ENCODE measurements around the gene DYRK1A. TPM values are rescaled to one million over a fixed set of nuclear protein-coding genes. Genes with fewer than 3 reads are reported as not detected.
A peak's percentile ranks its signal among the peaks of the same experiment; 100 is the strongest.

DYRK1A gene
- total and polyA plus RNA-seq, 3 experiments from 2014 or later: 3.7 to 69.6 (median 66.1) TPM

DNA sequence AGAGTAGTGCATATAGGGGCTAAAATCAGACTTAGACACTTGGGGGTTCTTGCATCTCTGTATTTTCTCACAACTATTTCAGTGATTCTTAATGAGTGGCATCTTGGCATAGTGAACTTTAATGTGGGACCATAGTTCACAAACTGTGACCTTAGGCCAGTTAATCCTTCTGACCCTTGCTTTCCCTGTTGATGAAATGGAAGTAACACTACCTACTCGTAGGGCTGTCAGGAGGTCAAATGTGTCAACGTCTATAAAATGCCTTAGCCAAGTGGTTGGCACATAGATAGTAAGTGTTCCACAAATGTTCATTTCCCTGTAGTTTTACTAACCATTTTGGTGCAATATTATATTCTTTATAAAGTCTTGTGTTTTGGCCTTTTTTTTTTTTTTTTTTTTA is 49.4 kb downstream of the DYRK1A start:
- Histone ChIP-seq H3K27me3 (ENCODE audit: insufficient read depth, low read length, poor library complexity, severe bottlenecking) (no peaks in the 10 kb centered on the region), H3K4me1 (ENCODE audit: insufficient read depth, low read length) (peaks cover 71% of the 10 kb centered on the region), H3K36me3 (ENCODE audit: insufficient read depth, low read length) (no peaks in the 10 kb centered on the region), H3K9me3 (ENCODE audit: low read length) (no peaks in the 10 kb centered on the region), H3K27ac (ENCODE audit: low read depth, low read length) (no peak overlapping the region), H3K4me3 (ENCODE audit: low read length) (no peak overlapping the region)
- peak overlapping the region in 7 of 8 donors; percentile 18 to 64 (median 47) for H3K27ac Mint-ChIP-seq
- H3K4me1 Mint-ChIP-seq: peaks cover 85 to 97% (median 96%) of the 10 kb centered on the region in 3 donors
- no peak for DNase-seq
- ChIA-PET POLR2A (no interaction called here), CTCF (interaction anchor here (1.1 kb wide), 1 partner anchor 8 kb away, joined by 3 read pairs; no protein-coding TSS in a partner anchor)
- H3K4me3 Mint-ChIP-seq: peak overlapping the region in 5 of 7 donors; percentile 0 to 46 (median 29)
- peaks cover 0 to 10% (median 0%) of the 10 kb centered on the region in 3 donors for H3K36me3 Mint-ChIP-seq
- no peaks in the 10 kb centered on the region for H3K9me3 Mint-ChIP-seq
- no peaks in the 10 kb centered on the region for H3K27me3 Mint-ChIP-seq

GRCh38 chr21:37416914-37417313 is 50.3 kb downstream of the DYRK1A start:
- Mint-ChIP-seq H3K27ac (peak overlapping the region in 1 of 8 donors; percentile 10), H3K9me3 (no peaks in the 10 kb centered on the region), H3K27me3 (no peaks in the 10 kb centered on the region), H3K36me3 (peaks cover 0 to 15% (median 0%) of the 10 kb centered on the region in 3 donors), H3K4me3 (no peak overlapping the region), H3K4me1 (peaks cover 82 to 98% (median 97%) of the 10 kb centered on the region in 3 donors)
- DNase-seq: no peak
- no peaks in the 10 kb centered on the region for H3K9me3 ChIP-seq (ENCODE audit: low read length)
- H3K36me3 ChIP-seq (ENCODE audit: insufficient read depth, low read length): no peaks in the 10 kb centered on the region
- H3K4me3 ChIP-seq (ENCODE audit: low read length): no peak overlapping the region
- no peak overlapping the region for H3K27ac ChIP-seq (ENCODE audit: low read depth, low read length)
- ChIA-PET POLR2A (no interaction called here), CTCF (no interaction called here)
- peaks cover 61% of the 10 kb centered on the region for H3K4me1 ChIP-seq (ENCODE audit: insufficient read depth, low read length)
- H3K27me3 ChIP-seq (ENCODE audit: insufficient read depth, low read length, poor library complexity, severe bottlenecking): no peaks in the 10 kb centered on the region

DNA sequence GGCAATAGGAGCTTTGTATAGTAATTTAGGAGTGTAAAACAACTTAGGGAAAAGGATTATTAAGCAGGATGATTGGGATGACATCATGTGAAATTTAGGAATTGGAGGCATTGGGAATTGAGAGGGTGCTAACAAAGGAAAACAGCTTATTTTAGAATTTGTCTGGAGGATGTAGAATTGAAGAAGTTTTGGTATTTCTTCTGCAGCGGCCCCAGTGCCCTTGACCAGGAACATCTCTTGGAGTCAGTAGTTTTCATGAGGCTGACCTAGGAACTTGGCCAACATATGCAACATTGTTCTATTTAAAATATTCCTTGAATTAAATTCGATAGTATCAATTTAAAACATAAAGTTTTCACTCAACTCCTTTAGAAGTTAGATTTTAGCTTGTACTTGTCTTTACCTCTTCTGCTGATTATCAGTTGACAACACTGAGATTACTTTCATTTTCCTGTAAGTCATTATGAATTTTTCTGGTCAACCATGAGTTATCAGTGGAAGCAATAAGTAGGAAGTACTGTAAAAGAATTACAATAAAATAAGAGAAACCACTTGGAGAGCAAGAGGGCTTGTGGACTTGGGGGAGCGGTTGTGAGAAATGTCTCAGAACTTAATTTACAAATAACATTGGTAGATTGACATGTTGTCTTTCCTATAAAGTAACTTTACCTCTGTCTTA is 52.8 kb downstream of the DYRK1A start:
- Histone ChIP-seq H3K27me3 (ENCODE audit: insufficient read depth, low read length, poor library complexity, severe bottlenecking) (no peaks in the 10 kb centered on the region), H3K27ac (ENCODE audit: low read depth, low read length) (no peak overlapping the region), H3K4me3 (ENCODE audit: low read length) (no peak overlapping the region), H3K9me3 (ENCODE audit: low read length) (no peaks in the 10 kb centered on the region), H3K36me3 (ENCODE audit: insufficient read depth, low read length) (no peaks in the 10 kb centered on the region), H3K4me1 (ENCODE audit: insufficient read depth, low read length) (peaks cover 40% of the 10 kb centered on the region)
- no peaks in the 10 kb centered on the region for H3K27me3 Mint-ChIP-seq
- H3K4me3 Mint-ChIP-seq: peak overlapping the region in 5 of 7 donors; percentile 10 to 71 (median 57)
- POLR2A ChIA-PET: no interaction called here
- H3K4me1 Mint-ChIP-seq: peaks cover 78 to 95% (median 95%) of the 10 kb centered on the region in 3 donors
- peak overlapping the region in 7 of 8 donors; percentile 14 to 90 (median 58) for H3K27ac Mint-ChIP-seq
- H3K9me3 Mint-ChIP-seq: no peaks in the 10 kb centered on the region
- peaks cover 0 to 32% (median 0%) of the 10 kb centered on the region in 3 donors for H3K36me3 Mint-ChIP-seq
- no peak for DNase-seq
- CTCF ChIA-PET: no interaction called here

- Histone ChIP-seq H3K27me3 (ENCODE audit: insufficient read depth, low read length, poor library complexity, severe bottlenecking) (no peaks in the 10 kb centered on the region), H3K27ac (ENCODE audit: low read depth, low read length) (no peak overlapping the region), H3K4me1 (ENCODE audit: insufficient read depth, low read length) (peaks cover 21% of the 10 kb centered on the region), H3K4me3 (ENCODE audit: low read length) (no peak overlapping the region), H3K36me3 (ENCODE audit: insufficient read depth, low read length) (no peaks in the 10 kb centered on the region), H3K9me3 (ENCODE audit: low read length) (no peaks in the 10 kb centered on the region)
- Mint-ChIP-seq H3K4me3 (no peak overlapping the region), H3K9me3 (no peaks in the 10 kb centered on the region), H3K27ac (peak overlapping the region in 1 of 8 donors; percentile 41), H3K27me3 (no peaks in the 10 kb centered on the region), H3K4me1 (peaks cover 68 to 93% (median 90%) of the 10 kb centered on the region in 3 donors), H3K36me3 (peaks cover 0 to 45% (median 7%) of the 10 kb centered on the region in 3 donors)
- ChIA-PET CTCF (no interaction called here), POLR2A (no interaction called here)
- no peak for DNase-seq
Measured at GRCh38 chr21:37421306-37421705, 54.7 kb downstream of the DYRK1A start.

GRCh38 chr21:37422382-37422781 is 55.8 kb downstream of the DYRK1A start:
- POLR2A ChIA-PET: no interaction called here
- H3K36me3 Mint-ChIP-seq: peaks cover 0 to 47% (median 7%) of the 10 kb centered on the region in 3 donors
- no peak for DNase-seq

GRCh38 chr21:37423103-37423502 is 56.5 kb downstream of the DYRK1A start:
- Histone ChIP-seq H3K27me3 (ENCODE audit: insufficient read depth, low read length, poor library complexity, severe bottlenecking) (no peaks in the 10 kb centered on the region), H3K36me3 (ENCODE audit: insufficient read depth, low read length) (no peaks in the 10 kb centered on the region), H3K9me3 (ENCODE audit: low read length) (no peaks in the 10 kb centered on the region), H3K27ac (ENCODE audit: low read depth, low read length) (no peak overlapping the region), H3K4me1 (ENCODE audit: insufficient read depth, low read length) (peaks cover 13% of the 10 kb centered on the region), H3K4me3 (ENCODE audit: low read length) (no peak overlapping the region)
- Mint-ChIP-seq H3K4me3 (no peak overlapping the region), H3K27me3 (no peaks in the 10 kb centered on the region), H3K4me1 (peaks cover 62 to 89% (median 88%) of the 10 kb centered on the region in 3 donors), H3K27ac (peak overlapping the region in 4 of 8 donors; percentile 13 to 84 (median 60)), H3K36me3 (peaks cover 0 to 53% (median 8%) of the 10 kb centered on the region in 3 donors), H3K9me3 (no peaks in the 10 kb centered on the region)
- no peak for DNase-seq
- ChIA-PET CTCF (no interaction called here), POLR2A (no interaction called here)

More at GRCh38 chr21:37422382-37422781, 55.8 kb downstream of the DYRK1A start:
- Histone ChIP-seq H3K27ac (ENCODE audit: low read depth, low read length) (no peak overlapping the region), H3K4me1 (ENCODE audit: insufficient read depth, low read length) (peaks cover 16% of the 10 kb centered on the region), H3K27me3 (ENCODE audit: insufficient read depth, low read length, poor library complexity, severe bottlenecking) (no peaks in the 10 kb centered on the region), H3K9me3 (ENCODE audit: low read length) (no peaks in the 10 kb centered on the region), H3K36me3 (ENCODE audit: insufficient read depth, low read length) (no peaks in the 10 kb centered on the region), H3K4me3 (ENCODE audit: low read length) (no peak overlapping the region)
- no peaks in the 10 kb centered on the region for H3K27me3 Mint-ChIP-seq
- H3K9me3 Mint-ChIP-seq: no peaks in the 10 kb centered on the region
- peak overlapping the region in 3 of 8 donors; percentile 6 to 76 (median 46) for H3K27ac Mint-ChIP-seq
- CTCF ChIA-PET: no interaction called here
- H3K4me1 Mint-ChIP-seq: peaks cover 65 to 89% (median 88%) of the 10 kb centered on the region in 3 donors
- no peak overlapping the region for H3K4me3 Mint-ChIP-seq

GRCh38 chr21:37424396-37424795 is 57.8 kb downstream of the DYRK1A start:
- H3K4me1 Mint-ChIP-seq: peaks cover 61 to 89% (median 88%) of the 10 kb centered on the region in 3 donors
- Histone ChIP-seq H3K4me3 (ENCODE audit: low read length) (no peak overlapping the region), H3K4me1 (ENCODE audit: insufficient read depth, low read length) (peaks cover 7% of the 10 kb centered on the region), H3K27ac (ENCODE audit: low read depth, low read length) (no peak overlapping the region), H3K9me3 (ENCODE audit: low read length) (no peaks in the 10 kb centered on the region), H3K27me3 (ENCODE audit: insufficient read depth, low read length, poor library complexity, severe bottlenecking) (no peaks in the 10 kb centered on the region), H3K36me3 (ENCODE audit: insufficient read depth, low read length) (no peaks in the 10 kb centered on the region)
- peaks cover 0 to 63% (median 14%) of the 10 kb centered on the region in 3 donors for H3K36me3 Mint-ChIP-seq
- POLR2A ChIA-PET: no interaction called here
- no peaks in the 10 kb centered on the region for H3K9me3 Mint-ChIP-seq
- CTCF ChIA-PET: no interaction called here
- no peaks in the 10 kb centered on the region for H3K27me3 Mint-ChIP-seq
- no peak overlapping the region for H3K4me3 Mint-ChIP-seq
- DNase-seq: no peak
- peak overlapping the region in 2 of 8 donors; percentile 56 to 67 for H3K27ac Mint-ChIP-seq

DNA sequence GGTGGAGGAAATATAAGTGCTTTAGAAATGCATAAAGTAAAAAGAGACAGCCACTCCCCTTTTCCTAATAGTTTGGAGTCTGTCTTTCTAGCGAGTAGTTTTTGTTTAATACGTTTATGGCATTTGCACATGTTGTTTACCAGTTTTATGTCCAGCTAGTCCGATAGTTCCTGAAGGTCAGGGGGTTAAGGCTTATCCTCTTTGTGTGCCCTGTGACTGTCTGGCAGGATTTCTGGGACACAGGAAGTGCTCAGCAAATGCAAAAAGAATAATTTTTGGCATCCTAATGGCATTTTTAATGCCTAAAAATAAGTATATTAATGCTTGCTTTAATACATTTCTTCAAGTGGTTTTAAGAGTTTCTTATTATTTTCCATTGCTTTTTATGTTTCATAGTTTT is 58.4 kb downstream of the DYRK1A start:
- Mint-ChIP-seq H3K4me3 (no peak overlapping the region), H3K9me3 (no peaks in the 10 kb centered on the region), H3K27ac (no peak overlapping the region), H3K27me3 (no peaks in the 10 kb centered on the region), H3K4me1 (peaks cover 61 to 90% (median 88%) of the 10 kb centered on the region in 3 donors), H3K36me3 (peaks cover 0 to 65% (median 15%) of the 10 kb centered on the region in 3 donors)
- Histone ChIP-seq H3K9me3 (ENCODE audit: low read length) (no peaks in the 10 kb centered on the region), H3K4me3 (ENCODE audit: low read length) (no peak overlapping the region), H3K4me1 (ENCODE audit: insufficient read depth, low read length) (peaks cover 7% of the 10 kb centered on the region), H3K36me3 (ENCODE audit: insufficient read depth, low read length) (no peaks in the 10 kb centered on the region), H3K27me3 (ENCODE audit: insufficient read depth, low read length, poor library complexity, severe bottlenecking) (no peaks in the 10 kb centered on the region), H3K27ac (ENCODE audit: low read depth, low read length) (no peak overlapping the region)
- no peak for DNase-seq
- ChIA-PET CTCF (no interaction called here), POLR2A (no interaction called here)

Data from CD8-positive, alpha-beta memory T cell (primary cell).